Stimulated activated CD8-positive, alpha-beta memory T cell treated with anti-CD3 and anti-CD28 coated beads, Interleukin-15, amount 100 ng/mL, for 24 hours (primary cell): ENCODE results near the gene JPH4.
"Not testable (repeated sequence)": the region's sequence is repeated elsewhere in the genome, so short reads cannot be mapped to it uniquely, and the experiment has no call there.

Experiments used
- DNase-seq: peaks from one replicate; pipeline ENCODE4 v3.0.0-alpha.2; 2020; ENCODE audit warnings: low read depth

JPH4 gene

DNA sequence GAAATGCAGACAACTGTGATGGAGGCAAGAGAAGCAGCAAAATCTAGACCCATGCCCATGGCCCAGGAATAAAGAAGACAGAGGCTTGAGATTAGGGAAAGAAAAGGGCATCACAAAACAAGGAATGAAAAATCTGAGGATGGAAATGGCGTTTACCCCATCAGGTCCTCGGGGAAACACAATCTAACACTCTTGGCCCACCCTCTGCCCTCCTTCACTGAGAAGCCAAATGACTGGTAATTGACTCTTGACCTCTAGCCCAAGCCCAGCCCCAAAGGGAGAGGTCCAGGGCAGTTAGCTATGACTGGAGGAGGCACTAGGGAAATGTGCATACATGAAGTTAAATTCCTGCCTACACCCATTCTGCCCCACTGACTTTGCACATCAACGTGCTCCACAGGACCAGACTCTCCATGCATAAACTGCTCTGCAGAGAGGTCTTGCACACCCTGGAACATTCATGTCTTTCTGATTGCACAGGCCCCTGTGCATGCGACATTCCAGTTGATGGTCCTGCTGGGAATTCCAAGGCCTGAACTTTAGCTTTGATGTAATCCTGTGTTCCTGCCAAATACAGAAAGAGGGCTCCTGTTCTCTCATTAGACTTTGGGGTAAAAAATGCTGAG lies 32.7 kb downstream of the JPH4 start:
- DNase-seq, result no peak

GRCh38 chr14:23544511-23545447 lies 33.8 kb downstream of the JPH4 start:
- no peak for DNase-seq

- no peak for DNase-seq
These were observed 35.2 kb downstream of the JPH4 start for GRCh38 chr14:23543403-23543802.

DNA sequence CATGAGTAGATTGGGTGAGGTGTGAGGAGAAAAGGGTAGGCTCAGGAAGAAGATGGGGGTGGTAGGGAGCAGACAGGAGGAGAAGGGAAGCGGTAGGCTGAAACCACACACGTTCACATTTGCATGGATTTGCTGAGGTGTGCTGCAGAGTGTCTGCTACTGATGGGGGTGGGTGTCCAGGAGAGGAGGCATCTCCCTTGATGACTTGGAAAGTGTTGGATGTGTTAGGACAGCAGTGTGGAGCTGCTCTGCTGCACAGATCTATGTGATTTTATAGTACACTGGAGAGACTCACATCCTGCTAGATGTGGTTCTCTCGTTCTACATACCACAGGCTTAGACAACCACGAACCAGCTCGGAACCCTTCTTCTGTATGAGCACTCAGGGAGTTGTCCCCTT lies 36.3 kb downstream of the JPH4 start:
- no peak for DNase-seq

DNA sequence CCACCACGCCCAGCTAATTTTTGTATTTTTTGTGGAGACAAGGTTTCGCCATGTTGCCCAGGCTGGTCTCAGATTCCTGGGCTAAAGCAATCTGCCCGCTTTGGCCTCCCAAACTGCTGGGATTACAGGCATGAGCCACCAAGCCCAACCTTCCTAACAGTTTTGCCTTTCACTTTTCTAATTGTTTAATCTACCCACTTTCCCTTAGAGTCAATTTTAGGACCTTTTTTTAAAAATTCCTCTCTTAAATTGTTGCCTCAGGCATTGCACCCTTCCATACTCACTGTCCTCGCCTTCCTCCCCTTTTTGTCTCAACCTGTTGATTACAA lies 38.5 kb downstream of the JPH4 start:
- DNase-seq, result no peak

DNA sequence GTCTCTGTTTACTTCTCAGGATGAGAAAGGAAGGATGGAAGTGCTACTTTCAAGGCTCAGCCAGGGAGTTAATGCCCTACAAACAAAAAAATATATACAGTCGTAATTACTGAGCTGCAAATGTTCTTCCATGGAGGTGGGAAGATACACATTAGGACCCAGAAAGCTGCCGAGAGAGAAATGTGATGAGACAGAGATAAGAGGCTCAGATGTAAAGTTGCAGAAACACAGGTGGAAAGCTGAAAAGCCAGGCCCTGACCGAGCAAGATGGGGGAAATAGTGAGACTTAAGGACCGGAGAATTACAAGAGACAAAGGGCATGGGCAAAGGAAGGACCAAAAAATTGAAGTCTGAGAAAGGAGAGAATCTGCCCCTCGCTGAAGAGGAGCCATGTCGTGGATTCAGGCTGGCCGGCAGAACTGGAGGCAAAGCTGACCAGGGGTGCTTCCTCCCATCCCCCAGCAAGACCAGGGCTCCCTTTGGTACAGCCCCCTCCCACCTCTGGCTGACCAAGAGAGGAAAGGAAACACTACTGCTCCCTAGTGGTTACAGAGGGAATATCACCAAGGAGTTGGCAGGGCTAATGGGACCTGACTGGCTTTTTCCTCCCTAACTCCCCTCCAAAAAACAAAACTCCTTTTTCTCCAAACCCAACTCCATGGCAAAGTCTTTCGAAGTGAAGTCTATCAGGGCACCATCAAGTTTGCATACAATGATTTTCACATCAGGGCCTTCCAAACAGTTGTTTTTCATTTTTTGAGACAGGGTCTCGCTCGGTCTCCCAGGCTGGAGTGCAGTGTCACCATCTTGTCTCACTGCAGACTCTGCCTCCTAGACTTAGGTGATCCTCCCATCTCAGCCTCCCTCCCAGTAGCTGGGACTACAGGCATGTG lies 39.1 kb downstream of the JPH4 start:
- DNase-seq, result no peak

GRCh38 chr14:23538785-23539184 lies 39.8 kb downstream of the JPH4 start:
- no peak for DNase-seq

DNA sequence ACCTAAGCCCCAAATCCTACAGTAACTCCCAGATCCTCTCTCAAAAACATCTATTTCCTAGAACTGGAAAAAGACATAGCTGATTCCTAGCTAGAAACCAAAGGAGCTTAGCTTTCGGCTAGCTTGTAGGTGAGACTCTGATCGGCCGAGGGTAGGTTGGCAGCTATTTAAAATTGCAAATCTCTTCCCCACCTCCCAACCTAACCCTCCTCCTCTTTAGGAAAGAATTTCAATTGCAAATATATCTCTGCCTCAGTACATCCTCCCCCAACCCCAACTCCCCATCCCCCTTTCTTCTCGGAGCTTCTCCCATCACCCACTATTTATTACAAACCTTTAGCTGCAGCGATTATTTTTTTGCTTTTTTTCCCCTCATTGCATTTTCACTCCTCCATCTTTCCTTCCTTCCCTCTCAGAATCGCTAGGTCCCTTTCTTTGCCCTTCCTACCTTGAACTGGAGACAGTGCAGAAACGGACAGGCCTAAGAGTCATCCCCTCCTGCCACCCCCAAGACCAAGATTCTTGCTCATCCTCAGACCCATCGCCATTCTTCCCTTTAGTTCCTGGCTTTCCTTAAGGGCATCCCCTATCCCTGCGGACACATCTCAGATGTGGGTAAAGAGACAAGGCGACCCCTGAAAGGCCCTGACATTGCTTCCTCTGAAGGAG lies 40.4 kb downstream of the JPH4 start:
- DNase-seq, result no peak

GRCh38 chr14:23537351-23538049 lies 41.1 kb downstream of the JPH4 start:
- DNase-seq, result no peak

GRCh38 chr14:23536906-23537305 lies 41.7 kb downstream of the JPH4 start:
- DNase-seq, result not testable (repeated sequence)

GRCh38 chr14:23536494-23536893 lies 42.1 kb downstream of the JPH4 start:
- DNase-seq, result no peak

GRCh38 chr14:23535943-23536342 lies 42.6 kb downstream of the JPH4 start:
- no peak for DNase-seq

DNA sequence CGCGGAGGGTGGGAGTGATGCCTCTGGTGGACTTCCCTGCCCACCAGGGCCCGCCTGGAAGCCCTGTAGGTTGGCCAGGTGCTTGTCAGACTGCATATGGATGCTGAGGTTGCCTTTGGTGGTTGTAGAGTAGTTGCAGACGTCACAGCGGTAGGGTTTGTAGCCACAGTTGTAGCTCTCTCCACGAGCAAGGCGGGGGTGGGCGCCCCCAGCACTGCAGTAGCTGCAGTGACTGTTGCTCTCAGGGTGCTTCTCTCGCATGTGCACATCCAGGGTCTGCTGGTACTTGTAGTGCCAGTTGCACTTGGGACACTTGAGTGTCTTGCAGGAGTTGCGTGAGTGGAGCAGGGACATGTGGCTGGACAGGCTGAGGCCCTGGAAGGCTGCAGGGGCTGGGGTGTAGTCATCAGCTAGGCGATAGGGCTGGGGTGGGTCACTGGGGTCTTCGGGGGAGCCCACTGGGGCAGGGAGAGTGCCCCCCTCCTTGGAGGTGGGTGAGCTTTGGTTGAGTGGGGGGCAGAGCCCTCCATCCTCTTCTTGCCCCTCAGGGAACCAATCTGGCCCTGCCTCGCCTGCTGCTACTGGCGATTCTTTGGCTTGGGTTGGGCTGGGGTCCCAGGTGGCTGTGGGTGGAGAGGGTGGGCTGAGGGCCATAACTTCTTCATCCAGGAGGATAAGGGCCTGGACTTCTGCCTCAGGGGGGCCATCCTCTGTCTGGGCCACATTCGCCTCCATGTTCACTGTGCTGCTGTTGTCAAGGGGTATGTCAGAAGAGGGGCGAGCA lies 44.7 kb downstream of the JPH4 start:
- DNase-seq, result no peak

- no peak for DNase-seq
These were observed 45.9 kb downstream of the JPH4 start for GRCh38 chr14:23532658-23533057.

DNA sequence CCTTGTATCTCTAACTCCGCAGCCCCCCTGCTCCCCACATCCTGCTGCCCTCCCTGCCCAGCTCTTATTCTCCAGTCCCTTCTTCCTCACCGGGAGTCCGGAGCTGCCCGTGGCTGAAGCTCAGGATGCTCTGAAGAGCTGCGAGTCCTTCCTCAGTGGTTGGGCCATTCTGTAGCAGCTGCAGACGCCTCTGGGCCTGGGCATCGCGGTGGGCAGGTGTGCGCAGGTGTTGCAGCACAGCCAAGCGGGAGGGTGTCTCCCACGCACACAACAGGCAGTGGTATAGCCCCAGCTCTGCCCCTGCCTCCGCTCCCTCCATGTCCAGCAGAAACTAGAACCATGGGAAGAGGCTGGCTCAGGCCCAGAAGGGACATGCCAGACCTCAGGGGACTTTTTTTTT lies 47.2 kb downstream of the JPH4 start:
- no peak for DNase-seq

DNA sequence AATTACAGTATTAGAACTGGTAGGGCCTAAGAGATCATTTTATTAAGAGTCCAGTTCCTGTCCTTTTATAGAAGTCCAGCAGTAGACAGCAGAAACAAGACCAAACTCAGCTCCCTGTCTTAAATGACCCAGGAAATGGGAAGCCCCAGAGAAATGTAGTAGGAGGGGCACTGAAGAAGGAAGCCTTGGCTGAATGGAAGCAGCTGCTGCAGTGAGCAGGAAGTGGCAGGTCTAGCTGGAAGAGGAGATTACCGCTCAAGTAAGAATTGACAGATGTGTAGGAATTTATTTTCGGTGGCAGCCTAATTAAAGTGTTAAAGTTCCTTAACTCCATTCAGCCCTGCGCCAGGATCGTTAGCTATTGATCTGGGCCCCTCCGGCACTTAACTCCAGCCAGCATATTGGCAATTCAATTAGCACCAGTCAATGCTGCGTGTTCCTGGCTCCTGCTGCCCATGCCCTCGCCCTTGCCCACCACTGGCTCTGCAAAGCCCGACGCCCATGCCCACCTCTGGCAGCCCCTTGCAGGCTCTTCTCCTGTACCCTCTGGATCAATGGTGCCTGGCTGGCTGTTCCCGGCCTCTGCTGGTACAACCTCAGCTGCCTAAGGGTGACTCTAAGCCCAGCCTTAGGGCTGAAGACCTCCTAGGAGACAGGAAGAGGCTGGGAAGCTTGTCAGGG lies 48.1 kb downstream of the JPH4 start:
- no peak for DNase-seq

DNA sequence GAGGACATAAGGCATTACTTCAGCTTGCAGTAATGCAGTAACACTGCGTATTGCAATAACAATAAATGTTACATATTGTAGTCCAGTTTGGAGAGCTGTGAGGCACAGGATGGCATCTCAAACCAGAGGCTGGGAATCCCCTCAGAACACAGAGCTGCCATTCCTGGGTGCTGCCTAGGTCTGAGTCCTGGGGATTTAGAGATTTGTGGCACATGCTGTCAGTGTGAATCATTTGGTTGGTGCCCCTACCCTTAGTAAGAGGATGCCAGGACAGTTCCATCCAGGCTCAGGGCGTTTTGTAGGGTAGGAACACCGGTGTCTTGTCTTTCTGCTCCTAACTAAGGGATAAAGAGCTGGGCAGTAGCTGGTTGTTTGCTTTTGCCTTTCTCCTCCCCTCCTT lies 49.6 kb downstream of the JPH4 start:
- no peak for DNase-seq

- no peak for DNase-seq
These were observed 50.0 kb downstream of the JPH4 start for GRCh38 chr14:23528555-23528954.

DNA sequence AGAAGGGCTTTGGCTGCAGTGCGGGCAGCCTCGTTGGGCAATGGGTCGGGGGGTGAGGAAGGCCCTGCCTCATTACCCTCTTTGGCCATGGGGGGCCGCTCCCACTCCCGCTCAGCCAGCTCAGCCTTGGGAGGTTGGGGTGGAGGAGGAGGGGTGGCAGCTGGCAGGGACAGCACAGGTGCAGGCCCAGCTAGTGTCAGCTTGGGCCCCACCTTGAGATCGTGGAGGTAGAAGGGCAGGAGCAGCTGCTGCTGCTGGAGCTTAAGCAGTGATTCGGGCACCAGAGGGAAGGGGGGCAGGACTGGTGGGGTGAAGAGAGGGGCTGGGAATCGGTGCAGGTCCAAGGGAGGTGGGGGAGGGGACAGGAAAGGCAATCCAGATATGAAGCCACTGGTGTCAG lies 53.0 kb downstream of the JPH4 start:
- no peak for DNase-seq

- DNase-seq, result no peak
These were observed 53.6 kb downstream of the JPH4 start for GRCh38 chr14:23524954-23525353.
